Lung (tissue), 12 donors: ENCODE data around the gene ZNF662. TPM values are rescaled to one million over a fixed set of nuclear protein-coding genes. Genes with fewer than 3 reads are reported as not detected.

Experiments used
- ATAC-seq: fragments of 200-7000 bp; cut with Tn5 transposase; one replicate; pipeline ENCODE4 v1.9.1; 2020; ENCODE audit warnings: moderate number of reproducible peaks; ENCODE audit not compliant: insufficient read depth, low FRiP score
- DNase-seq, 3 donors: peaks; one replicate each; pipeline ENCODE4 v3.0.0-alpha.2; 2013 to 2017
- H3K27ac ChIP-seq, 2 donors: one replicate each; pipeline ENCODE4 v1.5.1; 2013; ENCODE audit warnings: mild to moderate bottlenecking in 2 of 2, moderate library complexity in 2 of 2, control low read depth in 1 of 2, inconsistent platforms in 1 of 2, low read depth in 1 of 2, low read length in 1 of 2
- H3K27me3 ChIP-seq, 3 donors: one replicate each; pipeline ENCODE4 v1.5.1; 2013; ENCODE audit warnings: low read length in 2 of 3; ENCODE audit not compliant: control insufficient read depth in 3 of 3, insufficient read depth in 3 of 3
- H3K36me3 ChIP-seq, 4 donors: one replicate each; pipeline ENCODE4 v1.5.1; 2013; ENCODE audit warnings: low read length in 4 of 4, mild to moderate bottlenecking in 1 of 4, moderate library complexity in 1 of 4; ENCODE audit not compliant: control insufficient read depth in 4 of 4, insufficient read depth in 4 of 4
- H3K4me1 ChIP-seq, 5 donors: one replicate each; pipeline ENCODE4 v1.5.1; 2013; ENCODE audit warnings: low read length in 5 of 5, mild to moderate bottlenecking in 2 of 5, moderate library complexity in 1 of 5; ENCODE audit not compliant: control insufficient read depth in 5 of 5, insufficient read depth in 5 of 5
- H3K4me3 ChIP-seq: one replicate; pipeline ENCODE4 v1.5.1; 2013; ENCODE audit warnings: mild to moderate bottlenecking, control low read depth, moderate library complexity
- H3K9ac ChIP-seq, 2 donors: one replicate each; pipeline ENCODE4 v1.5.1; 2013; ENCODE audit warnings: low read length in 2 of 2, control low read depth in 1 of 2; ENCODE audit not compliant: insufficient read depth in 1 of 2
- H3K9me3 ChIP-seq, 4 donors: one replicate each; pipeline ENCODE4 v1.5.1; 2013; ENCODE audit warnings: low read length in 3 of 4, mild to moderate bottlenecking in 1 of 4, moderate library complexity in 1 of 4; ENCODE audit not compliant: control insufficient read depth in 4 of 4, insufficient read depth in 3 of 4
- WGBS, 2 donors: extraction: QIAGEN DNeasy Blood & Tissue Kit; methylation state at CpG; one replicate each; pipeline ENCODE4 v1.1.7; 2013; 5-methylcytosine and 5-hydroxymethylcytosine counted together
- polyA plus RNA-seq, 2 donors: library from polyadenylated mRNA; stranded (reverse); fragments of 200-250 nt; gene quantifications; one replicate each; pipeline ENCODE4 v1.2.1, GENCODE V29; 2013
- total RNA-seq, 2 donors: library from RNA; depleted of rRNA in 1 of 2; stranded (reverse); fragments of >200 nt in 1 of 2; gene quantifications; one replicate each; pipeline ENCODE4 v1.2.1, GENCODE V29; 2014 to 2021
- TF ChIP-seq, protein P1 (sequence below): IDR thresholded peaks from 2 replicates; pipeline ENCODE4 v1.5.1; 2012; ENCODE audit warnings: mild to moderate bottlenecking; ENCODE audit errors: control extremely low read depth, extremely low read depth
- donor health status: control.
- donor health status: control.
- donor health status: Bipolar disorder and iron deficiency.
- donor health status: healthy.
- donor health status: DM: yes; HTN: yes; CAD: no.

Gene ZNF662
- total and polyA plus RNA-seq, 4 donors, result 0.85 to 22.7 (median 6.4) TPM

DNA sequence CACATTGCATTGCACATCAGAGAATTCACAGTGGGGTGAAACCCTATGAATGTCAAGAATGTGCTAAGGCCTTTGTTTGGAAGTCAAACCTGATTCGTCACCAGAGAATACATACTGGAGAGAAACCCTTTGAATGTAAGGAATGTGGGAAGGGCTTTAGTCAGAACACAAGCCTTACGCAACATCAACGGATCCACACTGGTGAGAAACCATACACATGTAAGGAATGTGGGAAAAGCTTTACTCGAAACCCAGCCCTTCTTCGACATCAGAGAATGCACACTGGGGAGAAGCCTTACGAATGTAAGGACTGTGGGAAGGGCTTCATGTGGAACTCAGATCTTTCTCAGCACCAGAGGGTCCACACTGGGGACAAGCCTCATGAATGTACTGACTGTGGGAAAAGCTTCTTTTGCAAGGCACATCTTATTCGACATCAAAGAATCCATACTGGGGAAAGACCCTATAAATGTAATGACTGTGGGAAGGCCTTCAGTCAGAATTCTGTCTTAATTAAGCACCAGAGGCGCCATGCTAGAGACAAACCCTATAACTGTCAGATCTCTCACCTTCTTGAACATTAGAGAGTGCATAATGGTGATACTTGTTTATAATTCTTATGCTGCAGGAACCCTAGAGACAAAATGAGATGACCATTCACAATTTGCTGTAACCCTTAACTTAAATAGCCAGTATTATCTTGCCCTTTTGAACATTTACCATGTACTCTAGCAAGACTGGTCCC is 9.0 kb downstream of the ZNF662 start:
- 94 to 95% methylated on average over 8 of the region's 8 CpGs for WGBS, 2 donors
- H3K27me3 ChIP-seq, result no peaks in the 10 kb centered on the region
- no peak overlapping the region for H3K9ac ChIP-seq
- TF ChIP-seq, protein P1, sequence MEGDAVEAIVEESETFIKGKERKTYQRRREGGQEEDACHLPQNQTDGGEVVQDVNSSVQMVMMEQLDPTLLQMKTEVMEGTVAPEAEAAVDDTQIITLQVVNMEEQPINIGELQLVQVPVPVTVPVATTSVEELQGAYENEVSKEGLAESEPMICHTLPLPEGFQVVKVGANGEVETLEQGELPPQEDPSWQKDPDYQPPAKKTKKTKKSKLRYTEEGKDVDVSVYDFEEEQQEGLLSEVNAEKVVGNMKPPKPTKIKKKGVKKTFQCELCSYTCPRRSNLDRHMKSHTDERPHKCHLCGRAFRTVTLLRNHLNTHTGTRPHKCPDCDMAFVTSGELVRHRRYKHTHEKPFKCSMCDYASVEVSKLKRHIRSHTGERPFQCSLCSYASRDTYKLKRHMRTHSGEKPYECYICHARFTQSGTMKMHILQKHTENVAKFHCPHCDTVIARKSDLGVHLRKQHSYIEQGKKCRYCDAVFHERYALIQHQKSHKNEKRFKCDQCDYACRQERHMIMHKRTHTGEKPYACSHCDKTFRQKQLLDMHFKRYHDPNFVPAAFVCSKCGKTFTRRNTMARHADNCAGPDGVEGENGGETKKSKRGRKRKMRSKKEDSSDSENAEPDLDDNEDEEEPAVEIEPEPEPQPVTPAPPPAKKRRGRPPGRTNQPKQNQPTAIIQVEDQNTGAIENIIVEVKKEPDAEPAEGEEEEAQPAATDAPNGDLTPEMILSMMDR, result no peak
- peaks cover 14 to 53% (median 46%) of the 10 kb centered on the region in 4 donors for H3K36me3 ChIP-seq
- H3K4me3 ChIP-seq, result no peak overlapping the region
- H3K4me1 ChIP-seq, result no peaks in the 10 kb centered on the region
- no peak overlapping the region for H3K27ac ChIP-seq
- DNase-seq (no peak), ATAC-seq (no peak)
- peaks cover 26 to 59% (median 27%) of the 10 kb centered on the region in 4 donors for H3K9me3 ChIP-seq

DNA sequence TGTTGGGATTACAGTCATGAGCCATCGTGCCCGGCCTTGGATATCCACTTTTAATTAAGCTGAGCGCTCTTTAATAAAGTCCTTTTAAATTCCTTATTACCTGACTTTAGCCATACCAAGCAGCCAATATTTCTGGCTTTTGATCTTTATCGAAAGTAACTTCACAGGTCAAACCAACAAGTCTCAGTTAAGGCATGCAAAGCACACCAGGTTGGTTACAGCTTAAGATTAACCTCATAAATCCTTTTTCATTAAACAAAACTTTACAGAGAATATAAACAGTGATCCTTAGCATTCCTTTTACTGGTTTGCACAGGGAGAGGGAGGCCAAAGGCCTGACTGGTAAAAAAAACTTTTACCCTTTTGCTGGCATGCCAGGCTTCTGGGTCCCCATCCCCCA is 17.7 kb downstream of the ZNF662 start:
- H3K27me3 ChIP-seq, result no peaks in the 10 kb centered on the region
- no peak for DNase-seq
- TF ChIP-seq, protein P1, result no peak
- H3K9ac ChIP-seq, result no peak overlapping the region
- peaks cover 0 to 6% (median 1%) of the 10 kb centered on the region in 4 donors for H3K9me3 ChIP-seq
- no peak overlapping the region for H3K27ac ChIP-seq
- H3K4me1 ChIP-seq, result no peaks in the 10 kb centered on the region
- WGBS, 2 donors, result 94 to 96% methylated on average over 4 of the region's 4 CpGs
- H3K4me3 ChIP-seq, result no peak overlapping the region
- no peak for ATAC-seq
- no peaks in the 10 kb centered on the region for H3K36me3 ChIP-seq

DNA sequence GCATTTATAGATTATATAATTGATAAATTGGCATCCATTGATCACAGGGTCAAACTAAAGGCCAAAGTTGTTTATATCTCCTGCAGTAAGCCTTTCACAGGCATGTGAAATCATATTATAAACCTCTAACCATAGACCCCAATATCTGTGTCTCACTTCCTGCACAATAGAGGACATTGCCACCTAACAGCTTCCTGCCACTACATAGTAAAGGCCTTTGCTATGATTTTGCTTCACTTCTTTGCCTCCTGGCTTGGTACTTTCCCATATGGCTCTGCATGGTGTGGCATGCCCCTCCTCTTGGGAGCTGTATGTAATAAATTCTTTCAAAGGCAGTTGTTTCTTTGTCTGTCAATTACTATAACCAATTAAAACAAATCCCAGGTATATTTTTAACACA is 20.4 kb downstream of the ZNF662 start:
- no peak for ATAC-seq
- TF ChIP-seq, protein P1, result no peak

More for the DNA sequence above, 20.4 kb downstream of the ZNF662 start:
- H3K4me3 ChIP-seq, result no peak overlapping the region
- H3K4me1 ChIP-seq, result no peaks in the 10 kb centered on the region
- no peaks in the 10 kb centered on the region for H3K27me3 ChIP-seq
- H3K27ac ChIP-seq, result no peak overlapping the region
- no peak for DNase-seq
- H3K9me3 ChIP-seq, result peaks cover 0 to 3% (median 0%) of the 10 kb centered on the region in 4 donors
- no peaks in the 10 kb centered on the region for H3K36me3 ChIP-seq
- no peak overlapping the region for H3K9ac ChIP-seq
